ENCODE data around the gene HCFC1. TPM values are rescaled to one million over a fixed set of nuclear protein-coding genes. Genes with fewer than 3 reads are reported as not detected.

The HCFC1 gene
- polyA plus RNA-seq, 3 donors = 1.9 to 21.8 (median 3.8) TPM

DNA sequence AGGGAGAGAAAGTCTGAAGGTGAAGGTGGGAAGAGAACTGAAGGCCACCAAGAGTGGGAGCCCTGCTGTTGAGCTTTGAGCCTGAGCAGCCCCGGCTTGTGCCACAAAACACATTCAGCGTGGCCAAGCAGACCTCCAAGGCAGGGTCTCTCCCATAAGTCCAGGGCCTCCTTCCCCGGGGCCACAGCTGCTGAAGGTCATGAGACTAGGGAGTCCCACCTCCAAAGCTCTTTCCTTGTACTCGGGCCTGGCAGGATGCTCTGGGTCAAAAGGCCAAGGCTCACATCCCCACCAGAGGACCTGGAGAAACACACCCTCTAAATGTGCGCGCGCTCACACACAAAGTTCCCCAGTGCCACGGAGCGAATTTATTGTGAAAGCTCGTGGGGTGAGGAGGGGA, 42.0 kb downstream of the HCFC1 start:
- peaks cover 0 to 27% (median 2%) of the 10 kb centered on the region in 3 donors for H3K27me3 Mint-ChIP-seq (ENCODE audit: low read depth in 3 of 3)
- H4K20me1 ChIP-seq (ENCODE audit: insufficient read depth, low read length) = peaks cover 90% of the 10 kb centered on the region
- peaks cover 0 to 18% (median 6%) of the 10 kb centered on the region in 7 donors for H3K9me3 Mint-ChIP-seq
- H3K4me3 ChIP-seq (replicated peaks in 1 of 3; ENCODE audit: low read depth in 2 of 3, low read length in 3 of 3) = no peak overlapping the region
- peaks cover 61% of the 10 kb centered on the region for H3K79me2 ChIP-seq (ENCODE audit: insufficient read depth, low read length)
- H3K27ac Mint-ChIP-seq = peak overlapping the region in 6 of 7 donors; percentile 16 to 95 (median 66)
- DNase-seq = no peak
- H3K27ac ChIP-seq (ENCODE audit: low read depth in 1 of 2, low read length in 2 of 2) = peak overlapping the region; percentile 27 to 50
- H3K4me1 Mint-ChIP-seq = peaks cover 24% of the 10 kb centered on the region
- H2AFZ ChIP-seq (ENCODE audit: insufficient read depth, low read depth, low read length, poor library complexity, severe bottlenecking) = no peak overlapping the region
- WGBS (ENCODE audit: insufficient coverage) = 100% methylated on average over 2 of the region's 10 CpGs
- no peak for TF ChIP-seq CTCF (IDR thresholded peaks at IDR 0.05)
- peaks cover 31 to 36% of the 10 kb centered on the region in 2 donors for H3K36me3 ChIP-seq (replicated peaks in 1 of 2; ENCODE audit: control insufficient read depth in 1 of 2, insufficient read depth in 2 of 2, low read length in 2 of 2)
- H3K9me3 ChIP-seq (replicated peaks in 1 of 2; ENCODE audit: control insufficient read depth in 1 of 2, insufficient read depth in 1 of 2, low read length in 2 of 2) = no peaks in the 10 kb centered on the region
- no peak overlapping the region for H3K4me2 ChIP-seq (replicated peaks; ENCODE audit: extremely low read depth, low read length, poor library complexity, severe bottlenecking)
- no peak overlapping the region for H3K9ac ChIP-seq (ENCODE audit: insufficient read depth, low read length, poor library complexity, severe bottlenecking)
- intact Hi-C loops (cut with micrococcal nuclease) = loop anchor here (5.0 to 10.0 kb wide), 4 partner anchors 135 to 207 kb away; partner anchors contain the start of genes IDH3G (in 2 of the 2), SSR4 (in 2 of the 2), ABCD1 (in 1 of the 2) and BCAP31 (in 1 of the 2)
- H3K4me3 Mint-ChIP-seq = no peak overlapping the region
- peaks cover 0 to 3% of the 10 kb centered on the region in 2 donors for H3K27me3 ChIP-seq (ENCODE audit: control insufficient read depth in 2 of 2, insufficient read depth in 2 of 2, low read length in 2 of 2)
- H3K36me3 Mint-ChIP-seq = peaks cover 17 to 32% of the 10 kb centered on the region in 2 donors
- H3K4me1 ChIP-seq (ENCODE audit: control insufficient read depth in 1 of 2, insufficient read depth in 2 of 2, low read length in 2 of 2) = peaks cover 49 to 70% of the 10 kb centered on the region in 2 donors

DNA sequence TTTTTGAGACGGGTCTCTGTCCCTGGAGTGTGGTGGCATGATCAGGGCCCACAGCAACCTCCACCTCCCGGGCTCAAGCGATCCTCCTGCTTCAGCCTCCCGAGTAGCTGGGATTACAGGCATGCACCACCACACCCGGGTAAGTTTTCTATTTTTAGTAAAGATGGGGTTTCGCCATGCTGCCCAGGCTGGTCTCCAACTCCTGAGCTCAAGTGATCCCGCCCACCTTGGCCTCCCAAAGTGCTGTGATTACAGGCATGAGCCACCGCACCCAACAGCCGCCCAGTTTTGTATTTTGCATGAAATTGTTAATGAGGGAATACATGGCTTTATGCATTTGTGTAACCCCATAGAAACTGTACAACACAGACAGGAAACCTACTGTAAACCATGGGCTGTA, 42.8 kb downstream of the HCFC1 start:
- H3K4me1 Mint-ChIP-seq = peaks cover 23% of the 10 kb centered on the region
- H3K27ac Mint-ChIP-seq = peak overlapping the region; percentile 54 to 95 (median 77)
- Histone ChIP-seq H3K9me3 (replicated peaks in 1 of 2; ENCODE audit: control insufficient read depth in 1 of 2, insufficient read depth in 1 of 2, low read length in 2 of 2) (no peaks in the 10 kb centered on the region), H3K79me2 (ENCODE audit: insufficient read depth, low read length) (peaks cover 61% of the 10 kb centered on the region), H3K27me3 (ENCODE audit: control insufficient read depth in 2 of 2, insufficient read depth in 2 of 2, low read length in 2 of 2) (peaks cover 0 to 3% of the 10 kb centered on the region in 2 donors), H3K4me2 (replicated peaks; ENCODE audit: extremely low read depth, low read length, poor library complexity, severe bottlenecking) (peak overlapping the region; percentile 97), H3K36me3 (replicated peaks in 1 of 2; ENCODE audit: control insufficient read depth in 1 of 2, insufficient read depth in 2 of 2, low read length in 2 of 2) (peaks cover 31 to 36% of the 10 kb centered on the region in 2 donors), H3K4me1 (ENCODE audit: control insufficient read depth in 1 of 2, insufficient read depth in 2 of 2, low read length in 2 of 2) (peaks cover 46 to 70% of the 10 kb centered on the region in 2 donors), H4K20me1 (ENCODE audit: insufficient read depth, low read length) (peaks cover 91% of the 10 kb centered on the region), H2AFZ (ENCODE audit: insufficient read depth, low read depth, low read length, poor library complexity, severe bottlenecking) (no peak overlapping the region), H3K4me3 (replicated peaks in 1 of 3; ENCODE audit: low read depth in 2 of 3, low read length in 3 of 3) (peak overlapping the region in 1 of 3 experiments; percentile 89), H3K9ac (ENCODE audit: insufficient read depth, low read length, poor library complexity, severe bottlenecking) (no peak overlapping the region), H3K27ac (ENCODE audit: low read depth in 1 of 2, low read length in 2 of 2) (peak overlapping the region; percentile 33 to 40)
- no CpG with 5 or more reads among the region's 9 CpGs for WGBS (ENCODE audit: insufficient coverage)
- peaks cover 17 to 32% of the 10 kb centered on the region in 2 donors for H3K36me3 Mint-ChIP-seq
- TF ChIP-seq CTCF (IDR thresholded peaks at IDR 0.05) = no peak
- peaks cover 0 to 27% (median 2%) of the 10 kb centered on the region in 3 donors for H3K27me3 Mint-ChIP-seq (ENCODE audit: low read depth in 3 of 3)
- intact Hi-C loops (cut with micrococcal nuclease) = loop anchor here (5.0 to 10.0 kb wide), 4 partner anchors 134 to 207 kb away; partner anchors contain the start of genes IDH3G (in 2 of the 2), SSR4 (in 2 of the 2), ABCD1 (in 1 of the 2) and BCAP31 (in 1 of the 2)
- DNase-seq = no peak
- no peak overlapping the region for H3K4me3 Mint-ChIP-seq
- peaks cover 0 to 17% (median 6%) of the 10 kb centered on the region in 7 donors for H3K9me3 Mint-ChIP-seq

Measured in CD14-positive monocyte (primary cell).